Caki2 (cell line): Measurements from ENCODE around the gene CCDC39. TPM values are rescaled to one million over a fixed set of nuclear protein-coding genes. Genes with fewer than 3 reads are reported as not detected.
"Not testable (repeated sequence)": the region's sequence is repeated elsewhere in the genome, so short reads cannot be mapped to it uniquely, and the experiment has no call there.

ENCODE experiments used
- DNase-seq: peaks from one replicate; pipeline ENCODE4 v3.0.0-alpha.2; 2015; ENCODE audit warnings: low read depth
- in situ Hi-C: cut with HindIII; loops from 2 replicates; pipeline ENCODE4 v1.10.0; 2016; ENCODE audit warnings: low sequenced_read_pairs, low pct_unique_long_range_greater_than_20kb, mixed read lengths
- total RNA-seq: library from RNA; depleted of rRNA; stranded (reverse); fragments of >200 nt; shearing (Covaris generic); gene quantifications from 2 replicates; pipeline ENCODE4 v1.2.3, GENCODE V29; 2014; ENCODE audit warnings: low replicate concordance

Gene CCDC39
- total RNA-seq, 1 experiment from 2014 or later, result not detected

DNA sequence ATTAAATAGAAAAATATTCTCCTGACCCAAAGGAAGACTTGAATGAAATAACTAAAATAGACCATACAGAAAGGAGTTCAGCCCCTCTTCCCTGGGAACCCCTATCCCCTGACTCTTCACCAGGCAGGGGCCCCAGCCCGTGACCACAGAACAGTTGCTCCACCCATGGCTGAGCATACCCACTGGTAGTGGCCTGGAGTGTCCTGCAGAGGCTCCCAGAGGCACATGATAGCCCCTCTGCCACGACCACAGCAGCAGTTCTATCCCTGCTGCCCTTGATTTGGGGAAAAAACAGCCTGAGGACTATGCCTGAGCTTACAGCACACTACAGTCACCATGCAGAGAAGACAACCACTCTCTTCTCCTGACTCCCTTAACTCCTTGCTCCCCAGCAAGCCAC lies 45.6 kb downstream of the CCDC39 start:
- DNase-seq, result no peak
- in situ Hi-C loops, result no loop called here

- in situ Hi-C loops, result no loop called here
Measured at GRCh38 chr3:180631317-180631716, 48.0 kb downstream of the CCDC39 start.

GRCh38 chr3:180630371-180630770 lies 48.9 kb downstream of the CCDC39 start:
- in situ Hi-C loops, result no loop called here
- no peak for DNase-seq

More at GRCh38 chr3:180631317-180631716, 48.0 kb downstream of the CCDC39 start:
- DNase-seq, result no peak

- DNase-seq, result no peak
- in situ Hi-C loops, result no loop called here
Measured at GRCh38 chr3:180626844-180627243, 52.4 kb downstream of the CCDC39 start.

- in situ Hi-C loops, result no loop called here
- no peak for DNase-seq
Measured at GRCh38 chr3:180624714-180625113, 54.6 kb downstream of the CCDC39 start.

DNA sequence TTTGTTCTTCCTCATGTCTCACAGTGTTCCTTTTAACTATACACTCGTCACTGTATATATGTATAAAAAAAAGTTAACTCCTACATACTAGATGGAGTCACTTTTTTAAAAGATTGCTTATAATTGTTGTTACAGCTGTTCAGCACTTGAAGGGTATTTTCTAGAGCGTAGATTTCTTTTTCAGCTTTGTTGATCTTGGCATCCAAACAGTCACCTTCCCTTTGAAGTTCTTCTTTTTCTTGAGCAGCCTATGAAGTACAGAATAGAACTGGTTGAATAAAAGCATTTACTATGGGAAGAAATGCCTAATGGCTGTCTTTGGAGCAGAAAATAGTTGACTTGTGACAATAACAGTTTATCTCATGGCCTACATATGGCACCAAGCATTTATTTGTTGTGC lies 59.6 kb downstream of the CCDC39 start:
- no peak for DNase-seq
- in situ Hi-C loops, result no loop called here

DNA sequence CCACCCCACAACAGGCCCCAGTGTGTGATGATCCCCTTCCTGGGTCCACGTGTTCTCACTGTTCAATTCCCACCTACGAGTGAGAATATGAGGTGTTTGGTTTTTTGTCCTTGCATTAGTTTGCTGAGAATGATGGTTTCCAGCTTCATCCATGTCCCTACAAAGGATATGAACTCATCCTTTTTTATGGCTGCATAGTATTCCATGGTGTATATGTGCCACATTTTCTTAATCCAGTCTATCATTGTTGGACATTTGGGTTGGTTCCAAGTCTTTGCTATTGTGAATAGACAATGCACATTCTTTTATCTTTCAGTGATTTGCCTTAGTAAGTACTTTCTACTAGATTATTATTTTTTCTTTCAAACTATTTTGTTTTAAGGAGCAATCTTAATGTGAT lies 60.7 kb downstream of the CCDC39 start:
- in situ Hi-C loops, result not testable (repeated sequence)

GRCh38 chr3:180617049-180617448 lies 62.2 kb downstream of the CCDC39 start:
- in situ Hi-C loops, result no loop called here
- no peak for DNase-seq

More for the DNA sequence above, 60.7 kb downstream of the CCDC39 start:
- DNase-seq, result not testable (repeated sequence)

DNA sequence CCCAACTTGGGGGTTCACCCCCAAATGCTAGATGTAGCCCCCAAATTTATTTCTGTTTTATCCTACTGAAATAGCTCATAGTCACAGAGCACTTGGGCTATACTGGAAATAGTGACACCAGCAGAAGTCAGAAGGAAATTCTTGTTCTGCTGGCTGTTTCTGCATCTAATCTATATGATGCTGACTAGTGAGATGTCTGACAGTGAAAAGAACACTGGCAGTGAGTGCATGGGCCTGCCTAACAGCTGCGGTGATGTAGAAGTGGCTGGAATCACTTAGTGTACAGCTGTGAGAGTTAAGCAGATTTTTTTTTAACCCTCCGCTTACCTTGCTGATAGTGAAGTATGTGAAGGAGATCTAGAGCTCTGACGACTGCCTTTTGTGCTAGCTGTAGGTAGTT lies 63.3 kb downstream of the CCDC39 start:
- no peak for DNase-seq
- in situ Hi-C loops, result no loop called here

- no peak for DNase-seq
- in situ Hi-C loops, result no loop called here
Measured at GRCh38 chr3:180612364-180612763, 66.9 kb downstream of the CCDC39 start.

GRCh38 chr3:180611006-180611405 lies 68.3 kb downstream of the CCDC39 start:
- in situ Hi-C loops, result no loop called here

DNA sequence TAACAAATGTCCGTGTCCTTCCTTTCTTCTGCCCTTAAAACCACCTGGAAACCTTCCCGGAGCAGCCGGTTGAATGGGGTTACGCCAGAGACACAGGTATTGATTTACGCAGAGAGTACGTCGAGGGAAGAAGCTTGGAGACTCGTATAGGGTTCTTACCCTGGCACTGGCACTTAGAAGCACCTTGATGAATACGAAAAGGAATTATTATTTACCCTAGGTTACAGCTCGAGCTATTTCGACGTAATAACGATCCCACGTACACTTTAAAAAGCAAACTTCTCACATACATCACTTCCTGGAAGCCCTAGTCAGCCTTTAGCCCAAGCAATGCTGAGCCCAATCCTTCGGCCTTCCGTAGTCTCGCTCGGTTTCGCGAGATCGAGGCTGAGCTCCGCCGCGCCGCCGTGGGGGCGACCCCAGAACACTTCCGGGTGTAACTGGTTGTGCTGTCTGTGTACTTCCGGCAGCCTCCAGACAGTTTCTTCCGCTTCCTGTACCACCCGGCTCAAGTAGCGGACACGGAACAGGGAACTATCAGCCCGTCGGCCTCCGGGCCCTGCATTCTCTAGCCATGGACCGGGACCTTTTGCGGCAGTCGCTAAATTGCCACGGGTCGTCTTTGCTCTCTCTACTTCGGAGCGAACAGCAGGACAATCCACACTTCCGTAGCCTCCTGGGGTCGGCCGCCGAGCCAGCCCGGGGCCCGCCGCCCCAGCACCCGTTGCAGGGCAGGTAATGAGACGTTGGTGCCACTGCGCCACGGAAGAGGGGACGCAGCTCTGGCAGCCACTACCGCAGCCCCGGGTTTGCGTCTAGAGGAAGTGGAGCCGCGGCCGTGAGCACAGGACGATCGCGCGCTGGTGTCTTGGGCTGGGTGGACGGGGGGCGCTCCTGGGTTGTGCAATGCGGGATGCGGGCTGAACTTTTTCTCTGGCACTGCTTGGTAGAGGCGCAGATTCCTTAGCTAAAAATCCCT lies 77.3 kb downstream of the CCDC39 start, which contains the start of gene TTC14:
Gene TTC14, plus strand, starts transcription at position 476 of the 979 bp plus-strand sequence. Its CDS starts 99 bp downstream, at position 575.
- in situ Hi-C loops, result no loop called here
- DNase-seq, result peak; percentile 88

More at GRCh38 chr3:180611006-180611405, 68.3 kb downstream of the CCDC39 start:
- DNase-seq, result no peak

DNA sequence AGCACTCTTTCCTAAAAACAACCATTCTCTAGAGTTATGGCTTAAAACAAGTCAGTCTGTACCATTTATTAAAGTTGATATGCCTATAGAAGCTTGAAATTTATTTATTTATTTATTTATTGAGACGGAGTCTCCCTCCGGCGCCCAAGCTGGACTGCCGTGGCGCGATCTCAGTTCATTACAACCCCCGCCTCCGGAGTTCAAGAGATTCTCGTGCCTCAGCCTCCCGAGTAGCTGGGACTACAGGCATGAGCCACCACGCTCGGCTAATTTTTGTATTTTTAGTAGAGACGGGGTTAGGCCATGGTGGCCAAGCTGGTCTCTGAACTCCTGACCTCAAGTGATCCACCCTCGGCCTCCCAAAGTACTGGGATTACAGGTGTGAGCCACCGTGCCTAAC lies 78.8 kb downstream of the CCDC39 start:
- no peak for DNase-seq
- in situ Hi-C loops, result no loop called here

- in situ Hi-C loops, result no loop called here
- no peak for DNase-seq
Measured at GRCh38 chr3:180595559-180595935, 83.7 kb downstream of the CCDC39 start.

GRCh38 chr3:180594631-180595558 lies 84.4 kb downstream of the CCDC39 start:
- DNase-seq, result peak; percentile 40
- in situ Hi-C loops, result no loop called here

GRCh38 chr3:180593631-180594030 lies 85.7 kb downstream of the CCDC39 start:
- DNase-seq, in situ Hi-C loops: not testable (repeated sequence)

DNA sequence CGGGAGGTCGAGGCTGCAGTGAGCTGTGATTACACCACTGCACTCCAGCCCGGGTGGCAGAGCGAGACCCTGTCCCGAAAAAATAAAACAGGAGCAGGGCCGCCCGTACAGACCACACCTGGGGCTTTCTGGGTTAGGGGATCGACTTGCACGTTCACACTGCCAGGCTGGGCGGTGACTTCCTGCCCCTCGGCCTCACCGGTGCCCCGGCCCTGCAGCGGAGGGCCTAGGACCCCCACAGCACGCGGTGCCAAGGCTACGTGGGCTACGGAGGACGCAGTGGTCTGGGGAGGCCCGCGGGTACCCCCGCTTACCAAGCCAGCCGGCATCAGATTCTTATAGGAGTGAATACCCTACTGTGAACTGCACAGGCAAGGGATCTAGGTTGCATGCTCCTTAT lies 88.9 kb downstream of the CCDC39 start:
- in situ Hi-C loops, result no loop called here

DNA sequence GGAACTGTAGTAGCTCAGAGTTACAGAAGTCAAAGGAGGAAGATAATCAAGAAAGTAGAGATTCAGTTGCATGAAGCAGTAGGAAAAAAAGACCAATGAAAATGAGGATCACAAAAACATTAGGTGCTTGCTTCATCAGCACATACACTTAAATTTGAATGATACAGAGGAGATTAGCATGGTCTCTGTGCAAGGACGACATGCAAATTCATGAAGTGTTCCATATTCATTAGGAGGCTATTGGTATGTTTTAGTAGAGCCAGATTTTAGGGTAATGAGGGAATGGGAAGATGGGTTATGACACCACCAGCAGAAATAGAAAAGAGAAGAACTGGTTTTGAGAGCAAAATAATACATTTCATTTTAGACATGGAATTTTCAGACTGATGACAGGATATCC lies 98.4 kb downstream of the CCDC39 start:
- DNase-seq, result no peak
- in situ Hi-C loops, result no loop called here

More for the DNA sequence above, 88.9 kb downstream of the CCDC39 start:
- DNase-seq, result no peak

- in situ Hi-C loops, result no loop called here
- DNase-seq, result no peak
Measured at GRCh38 chr3:180575571-180575970, 103.7 kb downstream of the CCDC39 start.
